D721Med (cell line): ENCODE measurements around the gene COL8A2.

Experiments used
- DNase-seq: peaks from one replicate; pipeline ENCODE4 v3.0.0; 2011; ENCODE audit warnings: low spot score; ENCODE audit not compliant: insufficient read length
- FAIRE-seq: peaks from 2 replicates; lab custom pipeline; 2011; peaks lifted over from hg19 to GRCh38; lab: Jason Lieb, UNC
- TF ChIP-seq, protein P1 (sequence below): IDR thresholded peaks from 2 replicates; pipeline ENCODE4 v1.5.1; 2012; ENCODE audit warnings: mild to moderate bottlenecking, control low read depth; ENCODE audit not compliant: insufficient read depth; ENCODE audit errors: missing control alignments

Gene COL8A2

DNA sequence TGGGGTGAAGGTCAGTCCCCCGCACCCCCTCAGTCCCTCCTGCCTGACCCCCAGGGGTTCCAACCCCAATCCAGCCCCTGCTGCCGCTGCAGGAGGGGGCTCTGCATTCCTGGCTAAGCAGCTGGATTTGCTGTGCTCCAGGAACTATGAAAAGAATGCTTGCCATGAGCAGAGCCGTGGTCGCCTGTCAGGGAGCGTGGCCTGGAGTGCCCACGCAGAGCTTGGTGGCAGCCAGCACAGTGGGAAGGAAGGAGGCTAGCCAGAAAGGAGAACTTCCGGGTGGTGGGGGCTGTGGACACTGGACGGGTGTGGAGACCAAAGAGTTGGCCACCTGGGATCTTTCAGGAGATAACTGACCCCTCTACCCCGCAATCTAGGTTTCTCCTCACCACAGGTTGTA, 5.6 kb downstream of the COL8A2 start:
- DNase-seq (no peak), FAIRE-seq (no peak)
- TF ChIP-seq, protein P1, sequence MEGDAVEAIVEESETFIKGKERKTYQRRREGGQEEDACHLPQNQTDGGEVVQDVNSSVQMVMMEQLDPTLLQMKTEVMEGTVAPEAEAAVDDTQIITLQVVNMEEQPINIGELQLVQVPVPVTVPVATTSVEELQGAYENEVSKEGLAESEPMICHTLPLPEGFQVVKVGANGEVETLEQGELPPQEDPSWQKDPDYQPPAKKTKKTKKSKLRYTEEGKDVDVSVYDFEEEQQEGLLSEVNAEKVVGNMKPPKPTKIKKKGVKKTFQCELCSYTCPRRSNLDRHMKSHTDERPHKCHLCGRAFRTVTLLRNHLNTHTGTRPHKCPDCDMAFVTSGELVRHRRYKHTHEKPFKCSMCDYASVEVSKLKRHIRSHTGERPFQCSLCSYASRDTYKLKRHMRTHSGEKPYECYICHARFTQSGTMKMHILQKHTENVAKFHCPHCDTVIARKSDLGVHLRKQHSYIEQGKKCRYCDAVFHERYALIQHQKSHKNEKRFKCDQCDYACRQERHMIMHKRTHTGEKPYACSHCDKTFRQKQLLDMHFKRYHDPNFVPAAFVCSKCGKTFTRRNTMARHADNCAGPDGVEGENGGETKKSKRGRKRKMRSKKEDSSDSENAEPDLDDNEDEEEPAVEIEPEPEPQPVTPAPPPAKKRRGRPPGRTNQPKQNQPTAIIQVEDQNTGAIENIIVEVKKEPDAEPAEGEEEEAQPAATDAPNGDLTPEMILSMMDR = no peak

- FAIRE-seq = no peak
- DNase-seq = no peak
- TF ChIP-seq, protein P1 = no peak
Measured at GRCh38 chr1:36118447-36119204, 6.4 kb downstream of the COL8A2 start.

- DNase-seq (no peak), FAIRE-seq (no peak)
- TF ChIP-seq, protein P1 = no peak
Measured at GRCh38 chr1:36116901-36117300, 8.1 kb downstream of the COL8A2 start.

GRCh38 chr1:36115931-36116330, 9.1 kb downstream of the COL8A2 start:
- FAIRE-seq (no peak), DNase-seq (no peak)
- TF ChIP-seq, protein P1 = no peak

DNA sequence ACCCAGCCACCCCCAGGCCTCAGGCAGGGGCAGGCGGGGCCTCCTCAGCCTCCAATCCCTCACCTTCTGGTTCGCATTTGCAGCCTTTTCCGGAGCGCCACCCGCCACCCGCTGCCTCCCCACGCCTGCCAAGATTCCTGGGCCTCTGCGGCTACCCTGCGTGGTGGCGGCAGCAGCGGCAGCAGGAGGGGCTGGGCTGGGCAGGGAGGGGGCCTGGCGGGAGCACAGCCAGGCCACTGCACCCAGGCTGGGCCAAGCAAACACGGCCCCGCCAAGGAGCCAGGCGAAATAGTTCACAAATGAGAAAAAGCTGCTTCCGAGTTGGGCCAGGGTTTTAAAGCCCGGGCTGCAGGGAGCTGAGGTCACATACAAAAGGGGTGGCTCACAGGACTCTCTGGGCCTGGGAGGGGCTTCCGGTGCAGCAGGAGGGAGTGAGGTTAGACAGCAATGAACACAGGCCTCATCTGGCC, 9.8 kb downstream of the COL8A2 start:
- FAIRE-seq = no peak
- TF ChIP-seq, protein P1 = no peak
- DNase-seq = no peak

DNA sequence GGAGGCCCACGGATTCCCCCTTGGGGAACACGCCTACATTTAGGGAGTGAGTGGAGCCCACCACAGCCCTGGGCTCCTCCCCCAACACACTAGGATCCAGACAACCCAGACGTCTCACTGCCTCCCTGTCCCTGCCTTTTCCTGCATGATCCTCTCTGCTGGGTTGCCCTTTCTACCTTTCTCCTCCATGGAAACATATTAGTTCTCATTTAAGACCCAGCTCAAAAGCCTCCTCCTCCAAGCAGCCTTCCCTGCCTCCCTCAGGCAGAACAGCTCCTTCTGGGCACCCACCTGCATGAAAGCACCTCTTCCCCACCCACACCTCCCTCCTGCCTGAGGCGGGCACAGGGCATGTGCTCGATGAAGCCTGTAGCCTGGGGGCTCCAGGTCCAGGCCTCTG, 10.7 kb downstream of the COL8A2 start:
- no peak for FAIRE-seq
- DNase-seq = no peak
- TF ChIP-seq, protein P1 = no peak

- no peak for FAIRE-seq
- TF ChIP-seq, protein P1 = no peak
Measured at GRCh38 chr1:36112823-36113222, 12.2 kb downstream of the COL8A2 start.

More at GRCh38 chr1:36112823-36113222, 12.2 kb downstream of the COL8A2 start:
- no peak for DNase-seq
